Neural progenitor cell (in vitro differentiated cells): Measurements from ENCODE around the gene ZCCHC10. TPM values are rescaled to one million over a fixed set of nuclear protein-coding genes. Genes with fewer than 3 reads are reported as not detected.
"Not testable (repeated sequence)": the region's sequence is repeated elsewhere in the genome, so short reads cannot be mapped to it uniquely, and the experiment has no call there.

Experiments used
- DNase-seq: peaks from one replicate; pipeline ENCODE4 v3.0.0-alpha.2; 2016; ENCODE audit warnings: low spot score
- H2AFZ ChIP-seq: fragments of 200-600 bp; sonication (generic); replicated peaks from 2 replicates; pipeline ENCODE4 v1.6.1; 2016; ENCODE audit warnings: antibody characterized with exemption
- H3F3A ChIP-seq: fragments of 200-600 bp; sonication (generic); 2 replicates; pipeline ENCODE4 v1.6.1; 2016; ENCODE audit warnings: antibody characterized with exemption, low read depth
- H3K27ac ChIP-seq: fragments of 200-600 bp; sonication (generic); 2 replicates; pipeline ENCODE4 v1.5.1; 2016; ENCODE audit warnings: mild to moderate bottlenecking
- H3K27me3 ChIP-seq: fragments of 200-600 bp; sonication (generic); 2 replicates; pipeline ENCODE4 v1.6.1; 2016; ENCODE audit warnings: mild to moderate bottlenecking, moderate library complexity
- H3K36me3 ChIP-seq: fragments of 200-600 bp; sonication (generic); 2 replicates; pipeline ENCODE4 v1.5.1; 2016
- H3K4me1 ChIP-seq: fragments of 200-600 bp; sonication (generic); 2 replicates; pipeline ENCODE4 v1.6.1; 2016; ENCODE audit warnings: mixed run types
- H3K4me2 ChIP-seq: fragments of 200-600 bp; sonication (generic); 2 replicates; pipeline ENCODE4 v1.6.1; 2016
- H3K4me3 ChIP-seq: fragments of 200-600 bp; sonication (generic); 2 replicates; pipeline ENCODE4 v1.5.1; 2016
- H3K79me2 ChIP-seq: fragments of 200-600 bp; sonication (generic); 2 replicates; pipeline ENCODE4 v1.6.1; 2016; ENCODE audit warnings: low read depth
- H3K9ac ChIP-seq: fragments of 200-600 bp; sonication (generic); 2 replicates; pipeline ENCODE4 v1.6.1; 2016
- H3K9me3 ChIP-seq: fragments of 200-600 bp; sonication (generic); 2 replicates; pipeline ENCODE4 v1.5.1; 2016; ENCODE audit warnings: low read depth
- H4K20me1 ChIP-seq: fragments of 200-600 bp; sonication (generic); 2 replicates; pipeline ENCODE4 v1.6.1; 2016; ENCODE audit warnings: low read depth
- H3K27ac Mint-ChIP-seq: 3 replicates; pipeline ENCODE4 v1.8.0; 2021; ENCODE audit warnings: mixed read lengths
- H3K27me3 Mint-ChIP-seq: 2 replicates; pipeline ENCODE4 v1.8.0; 2022; ENCODE audit warnings: low read depth, mild to moderate bottlenecking, inconsistent platforms, moderate library complexity, mixed read lengths; ENCODE audit not compliant: insufficient read depth
- H3K36me3 Mint-ChIP-seq: 3 replicates; pipeline ENCODE4 v1.8.0; 2021; ENCODE audit warnings: mixed read lengths
- H3K4me1 Mint-ChIP-seq: 3 replicates; pipeline ENCODE4 v1.8.0; 2021; ENCODE audit warnings: mixed read lengths
- H3K4me3 Mint-ChIP-seq: 3 replicates; pipeline ENCODE4 v1.8.0; 2021; ENCODE audit warnings: mild to moderate bottlenecking, moderate library complexity, mixed read lengths
- H3K9me3 Mint-ChIP-seq: 3 replicates; pipeline ENCODE4 v1.8.0; 2020; ENCODE audit warnings: mixed read lengths
- CTCF ChIP-seq: fragments of 200-600 bp; sonication (generic); IDR thresholded peaks from 2 replicates; pipeline ENCODE4 v1.5.1; 2017; ENCODE audit warnings: antibody characterized with exemption, mild to moderate bottlenecking
- EZH2 ChIP-seq: fragments of 200-600 bp; sonication (generic); IDR thresholded peaks from 2 replicates; pipeline ENCODE4 v1.6.1; 2017; ENCODE audit warnings: antibody characterized with exemption, mild to moderate bottlenecking, moderate library complexity
- EZH2phosphoT487 ChIP-seq: fragments of 200-600 bp; sonication (generic); IDR thresholded peaks from 2 replicates; pipeline ENCODE4 v1.6.1; 2017; ENCODE audit warnings: antibody characterized with exemption
- total RNA-seq: library from RNA; depleted of rRNA; stranded (reverse); fragments of >200 nt; gene quantifications from 2 replicates; pipeline ENCODE4 v1.2.3, GENCODE V29; 2015; ENCODE audit warnings: low replicate concordance

The ZCCHC10 gene
- total RNA-seq, 1 donor from 2014 or later, result 37.0 TPM

GRCh38 chr5:133015466-133015865, 10.9 kb downstream of the ZCCHC10 start:
- Histone ChIP-seq H3F3A (no peaks in the 10 kb centered on the region), H3K4me3 (no peak overlapping the region), H3K9me3 (no peaks in the 10 kb centered on the region), H3K79me2 (peaks cover 36% of the 10 kb centered on the region), H3K4me2 (no peak overlapping the region), H3K36me3 (no peaks in the 10 kb centered on the region), H3K9ac (no peak overlapping the region), H3K27me3 (no peaks in the 10 kb centered on the region), H3K4me1 (no peaks in the 10 kb centered on the region), H2AFZ (no peak overlapping the region), H3K27ac (no peak overlapping the region), H4K20me1 (no peaks in the 10 kb centered on the region)
- TF ChIP-seq EZH2, result no peak
- no peak for TF ChIP-seq EZH2phosphoT487
- no peak for TF ChIP-seq CTCF
- no peak for DNase-seq
- H3K4me1 Mint-ChIP-seq, result no peaks in the 10 kb centered on the region
- no peak overlapping the region for H3K27ac Mint-ChIP-seq
- H3K4me3 Mint-ChIP-seq, result no peak overlapping the region
- H3K36me3 Mint-ChIP-seq, result peaks cover 22% of the 10 kb centered on the region
- H3K27me3 Mint-ChIP-seq, result peaks cover 3% of the 10 kb centered on the region
- peaks cover 8% of the 10 kb centered on the region for H3K9me3 Mint-ChIP-seq

DNA sequence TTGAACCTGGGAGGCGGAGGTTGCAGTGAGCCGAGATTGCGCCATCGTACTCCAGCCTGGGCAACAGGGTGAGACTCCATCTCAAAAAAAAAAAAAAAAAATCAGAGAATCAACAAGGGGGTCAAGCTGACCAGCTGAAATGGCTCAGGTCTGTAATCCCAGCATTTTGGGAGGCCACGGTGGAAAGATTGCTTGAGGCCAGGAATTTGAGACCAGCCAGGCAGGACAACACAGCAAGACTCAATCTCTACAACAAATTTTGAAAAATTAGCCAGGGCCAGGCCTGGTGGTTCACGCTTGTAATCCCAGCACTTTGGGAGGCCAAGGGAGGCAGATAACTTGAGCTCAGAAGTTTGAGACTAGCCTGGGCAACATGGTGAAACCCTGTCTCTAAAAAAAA, 17.9 kb downstream of the ZCCHC10 start:
- not testable (repeated sequence) for H3K4me2 ChIP-seq, H3K27ac ChIP-seq, H3K79me2 ChIP-seq, H2AFZ ChIP-seq, H3K4me1 Mint-ChIP-seq, H3K4me3 Mint-ChIP-seq, H3F3A ChIP-seq, H3K27ac Mint-ChIP-seq, H3K9me3 ChIP-seq, H4K20me1 ChIP-seq, DNase-seq, H3K36me3 ChIP-seq, H3K9ac ChIP-seq, H3K4me3 ChIP-seq, H3K27me3 Mint-ChIP-seq, H3K4me1 ChIP-seq, H3K27me3 ChIP-seq
- Mint-ChIP-seq H3K9me3 (peaks cover 11% of the 10 kb centered on the region), H3K36me3 (peaks cover 15% of the 10 kb centered on the region)

DNA sequence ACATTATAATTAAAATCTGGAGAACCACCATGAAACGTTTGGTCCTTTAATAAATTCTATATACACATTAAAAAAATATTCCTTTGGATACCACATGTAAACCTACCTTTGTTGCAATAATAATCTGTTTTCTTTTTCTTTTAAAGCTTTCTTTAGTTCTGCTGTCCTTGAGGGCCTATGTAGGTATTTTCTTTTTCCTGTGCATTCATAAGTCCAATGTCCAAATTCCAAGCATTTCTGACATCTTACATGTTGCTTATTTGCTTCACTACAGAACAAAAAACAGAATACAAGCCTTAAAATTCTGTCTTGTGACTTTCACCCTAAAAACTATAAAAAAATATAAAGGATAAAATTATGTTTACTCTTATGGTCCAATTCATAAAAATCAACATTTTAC, 19.7 kb downstream of the ZCCHC10 start:
- Histone ChIP-seq H3K9ac (no peak overlapping the region), H3K27ac (no peak overlapping the region), H3K36me3 (peaks cover 5% of the 10 kb centered on the region), H3K79me2 (no peaks in the 10 kb centered on the region), H3K4me1 (no peaks in the 10 kb centered on the region), H2AFZ (no peak overlapping the region), H3K4me3 (no peak overlapping the region), H4K20me1 (no peaks in the 10 kb centered on the region), H3K27me3 (no peaks in the 10 kb centered on the region), H3F3A (no peaks in the 10 kb centered on the region), H3K4me2 (no peak overlapping the region), H3K9me3 (no peaks in the 10 kb centered on the region)
- Mint-ChIP-seq H3K36me3 (peaks cover 12% of the 10 kb centered on the region), H3K4me3 (no peak overlapping the region), H3K4me1 (no peaks in the 10 kb centered on the region), H3K27ac (no peak overlapping the region), H3K9me3 (peaks cover 6% of the 10 kb centered on the region), H3K27me3 (peaks cover 3% of the 10 kb centered on the region)
- DNase-seq, result no peak
- TF ChIP-seq EZH2, result no peak
- no peak for TF ChIP-seq EZH2phosphoT487
- TF ChIP-seq CTCF, result no peak

GRCh38 chr5:132999246-132999645, 27.1 kb downstream of the ZCCHC10 start:
- Mint-ChIP-seq H3K27me3 (no peaks in the 10 kb centered on the region), H3K36me3 (peaks cover 4% of the 10 kb centered on the region), H3K4me1 (no peaks in the 10 kb centered on the region), H3K4me3 (no peak overlapping the region), H3K27ac (no peak overlapping the region), H3K9me3 (no peaks in the 10 kb centered on the region)
- H3K4me2 ChIP-seq, result no peak overlapping the region
- no peaks in the 10 kb centered on the region for H3K79me2 ChIP-seq
- no peaks in the 10 kb centered on the region for H3K27me3 ChIP-seq
- H3K4me1 ChIP-seq, result no peaks in the 10 kb centered on the region
- no peak overlapping the region for H2AFZ ChIP-seq
- DNase-seq, result no peak
- H3F3A ChIP-seq, result no peaks in the 10 kb centered on the region
- H3K36me3 ChIP-seq, result peaks cover 6% of the 10 kb centered on the region
- H3K9ac ChIP-seq, result no peak overlapping the region
- H4K20me1 ChIP-seq, result no peaks in the 10 kb centered on the region
- H3K9me3 ChIP-seq, result no peaks in the 10 kb centered on the region
- H3K4me3 ChIP-seq, result no peak overlapping the region
- no peak for TF ChIP-seq EZH2phosphoT487
- TF ChIP-seq EZH2, result no peak
- TF ChIP-seq CTCF, result no peak
- no peak overlapping the region for H3K27ac ChIP-seq
